ENCODE measurements around the gene PZP. TPM values are rescaled to one million over a fixed set of nuclear protein-coding genes. Genes with fewer than 3 reads are reported as not detected.

Gene PZP
- total RNA-seq, 6 experiments from 2014 or later: not detected

DNA sequence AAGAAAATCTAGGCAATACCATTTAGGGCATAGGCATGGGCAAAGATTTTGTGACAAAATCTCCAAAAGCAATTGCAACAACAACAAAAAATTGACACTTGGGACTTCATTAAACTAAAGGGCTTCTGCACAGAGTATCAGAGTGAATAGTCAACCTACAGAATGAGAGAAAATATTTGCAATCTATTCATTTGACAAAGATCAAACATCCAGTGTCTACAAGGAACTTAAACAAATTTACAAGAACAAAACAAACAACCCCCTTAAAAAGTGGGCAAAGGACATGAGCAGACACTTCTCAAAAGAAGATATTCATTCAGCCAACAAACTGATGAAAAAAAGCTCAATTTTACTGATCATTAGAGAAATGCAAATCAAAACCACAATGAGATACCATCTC, 44.1 kb upstream of the PZP start:
- H3K27me3 Mint-ChIP-seq (ENCODE audit: insufficient read depth): no peaks in the 10 kb centered on the region; the same call in 1 of the 2 replicates
- no peak overlapping the region for H3K27ac Mint-ChIP-seq
- H3K36me3 Mint-ChIP-seq (ENCODE audit: low read depth): no peaks in the 10 kb centered on the region
- no peak overlapping the region for H3K4me3 Mint-ChIP-seq
- TF ChIP-seq, protein P1, sequence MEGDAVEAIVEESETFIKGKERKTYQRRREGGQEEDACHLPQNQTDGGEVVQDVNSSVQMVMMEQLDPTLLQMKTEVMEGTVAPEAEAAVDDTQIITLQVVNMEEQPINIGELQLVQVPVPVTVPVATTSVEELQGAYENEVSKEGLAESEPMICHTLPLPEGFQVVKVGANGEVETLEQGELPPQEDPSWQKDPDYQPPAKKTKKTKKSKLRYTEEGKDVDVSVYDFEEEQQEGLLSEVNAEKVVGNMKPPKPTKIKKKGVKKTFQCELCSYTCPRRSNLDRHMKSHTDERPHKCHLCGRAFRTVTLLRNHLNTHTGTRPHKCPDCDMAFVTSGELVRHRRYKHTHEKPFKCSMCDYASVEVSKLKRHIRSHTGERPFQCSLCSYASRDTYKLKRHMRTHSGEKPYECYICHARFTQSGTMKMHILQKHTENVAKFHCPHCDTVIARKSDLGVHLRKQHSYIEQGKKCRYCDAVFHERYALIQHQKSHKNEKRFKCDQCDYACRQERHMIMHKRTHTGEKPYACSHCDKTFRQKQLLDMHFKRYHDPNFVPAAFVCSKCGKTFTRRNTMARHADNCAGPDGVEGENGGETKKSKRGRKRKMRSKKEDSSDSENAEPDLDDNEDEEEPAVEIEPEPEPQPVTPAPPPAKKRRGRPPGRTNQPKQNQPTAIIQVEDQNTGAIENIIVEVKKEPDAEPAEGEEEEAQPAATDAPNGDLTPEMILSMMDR (IDR thresholded peaks at IDR 0.05): no peak
- DNase-seq: no peak
- H3K9me3 Mint-ChIP-seq: peaks cover 6% of the 10 kb centered on the region
- no peaks in the 10 kb centered on the region for H3K4me1 Mint-ChIP-seq (ENCODE audit: low read depth)

DNA sequence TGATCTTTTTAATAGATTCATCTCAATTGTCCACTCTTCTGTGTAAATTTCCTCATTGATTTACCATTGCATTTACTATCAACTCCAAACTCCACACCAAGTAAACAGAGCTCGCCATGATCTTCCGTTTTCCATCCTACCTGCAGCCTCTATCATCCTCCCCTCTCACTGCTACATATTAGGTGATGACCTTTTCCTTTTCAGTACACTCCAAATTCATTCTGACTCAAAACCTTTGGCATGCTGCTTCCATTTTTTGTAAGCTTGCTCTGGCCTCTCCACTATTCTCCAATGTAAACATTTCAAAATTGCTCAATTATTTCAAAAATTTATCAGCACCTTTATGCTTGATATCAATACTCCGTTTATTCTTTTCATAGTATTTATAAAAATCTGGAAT, 40.2 kb upstream of the PZP start:
- TF ChIP-seq, protein P1 (IDR thresholded peaks at IDR 0.05): no peak
- DNase-seq: no peak
- no peaks in the 10 kb centered on the region; the same call in 1 of the 2 replicates for H3K27me3 Mint-ChIP-seq (ENCODE audit: insufficient read depth)
- H3K9me3 Mint-ChIP-seq: peaks cover 9% of the 10 kb centered on the region
- no peak overlapping the region for H3K4me3 Mint-ChIP-seq
- H3K4me1 Mint-ChIP-seq (ENCODE audit: low read depth): no peaks in the 10 kb centered on the region
- H3K36me3 Mint-ChIP-seq (ENCODE audit: low read depth): no peaks in the 10 kb centered on the region
- no peak overlapping the region for H3K27ac Mint-ChIP-seq

DNA sequence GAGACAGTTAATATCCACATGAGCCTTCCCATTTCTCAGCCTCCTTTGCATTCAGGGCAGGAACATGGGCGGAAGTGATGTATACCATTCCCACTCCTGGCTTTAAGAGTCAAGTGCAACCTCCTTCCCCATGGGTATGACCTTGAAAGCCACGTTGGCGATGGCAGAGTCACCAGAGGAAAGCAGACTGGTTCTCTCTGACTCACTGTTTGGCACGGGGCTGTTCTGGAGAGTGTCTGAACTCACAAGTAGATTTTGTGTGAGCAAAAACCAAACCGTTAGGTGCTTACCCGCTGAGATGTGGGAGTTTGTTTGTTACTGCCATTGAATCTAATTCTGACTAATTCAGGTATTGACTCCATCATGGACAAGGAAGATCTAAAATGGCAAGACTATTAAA, 36.7 kb upstream of the PZP start:
- H3K4me3 Mint-ChIP-seq: no peak overlapping the region
- 0 out of 2 replicates have a peak, but pooled peaks cover 4% of the 10 kb centered on the region for H3K36me3 Mint-ChIP-seq (ENCODE audit: low read depth)
- TF ChIP-seq, protein P1 (IDR thresholded peaks at IDR 0.05): no peak
- no peaks in the 10 kb centered on the region for H3K4me1 Mint-ChIP-seq (ENCODE audit: low read depth)
- no peak overlapping the region for H3K27ac Mint-ChIP-seq
- no peaks in the 10 kb centered on the region for H3K27me3 Mint-ChIP-seq (ENCODE audit: insufficient read depth)
- H3K9me3 Mint-ChIP-seq: 0 out of 2 replicates have a peak, but pooled peaks cover 4% of the 10 kb centered on the region
- DNase-seq: no peak

DNA sequence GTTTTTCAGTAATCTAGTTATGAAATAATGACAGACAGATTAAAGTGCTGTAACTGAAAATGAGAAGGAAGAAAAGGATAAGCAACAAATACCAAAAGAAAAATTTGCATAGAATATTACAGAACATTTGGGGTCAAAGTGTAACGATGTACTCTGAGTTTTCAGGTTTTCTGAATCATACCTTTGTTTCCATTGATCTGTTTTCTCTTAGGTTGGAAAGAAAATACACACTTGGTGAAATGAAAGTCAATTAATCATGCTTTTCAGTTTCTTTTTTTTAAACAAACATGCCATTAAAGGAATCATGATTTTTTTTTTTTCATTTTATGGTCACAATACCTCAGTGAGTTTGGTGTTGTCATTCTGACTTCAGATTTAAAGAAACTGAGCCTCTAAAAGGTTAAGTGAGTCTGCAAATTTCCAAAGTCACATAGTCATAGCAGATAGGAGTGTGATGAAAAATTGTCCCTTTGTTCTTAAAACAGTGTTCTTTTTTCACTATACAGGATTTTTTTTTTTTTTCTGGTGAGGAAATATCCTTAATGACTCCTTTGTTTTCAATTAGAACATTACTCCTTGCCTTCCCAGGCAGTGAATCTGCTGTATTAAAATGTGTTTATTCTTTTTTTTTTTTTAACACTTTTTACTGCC, 35.9 kb upstream of the PZP start:
- no peak overlapping the region for H3K4me3 Mint-ChIP-seq
- no peaks in the 10 kb centered on the region for H3K27me3 Mint-ChIP-seq (ENCODE audit: insufficient read depth)
- H3K9me3 Mint-ChIP-seq: 0 out of 2 replicates have a peak, but pooled peaks cover 4% of the 10 kb centered on the region
- 0 out of 2 replicates have a peak, but pooled peaks cover 4% of the 10 kb centered on the region for H3K36me3 Mint-ChIP-seq (ENCODE audit: low read depth)
- DNase-seq: no peak
- no peaks in the 10 kb centered on the region for H3K4me1 Mint-ChIP-seq (ENCODE audit: low read depth)
- TF ChIP-seq, protein P1 (IDR thresholded peaks at IDR 0.05): no peak
- no peak overlapping the region for H3K27ac Mint-ChIP-seq

DNA sequence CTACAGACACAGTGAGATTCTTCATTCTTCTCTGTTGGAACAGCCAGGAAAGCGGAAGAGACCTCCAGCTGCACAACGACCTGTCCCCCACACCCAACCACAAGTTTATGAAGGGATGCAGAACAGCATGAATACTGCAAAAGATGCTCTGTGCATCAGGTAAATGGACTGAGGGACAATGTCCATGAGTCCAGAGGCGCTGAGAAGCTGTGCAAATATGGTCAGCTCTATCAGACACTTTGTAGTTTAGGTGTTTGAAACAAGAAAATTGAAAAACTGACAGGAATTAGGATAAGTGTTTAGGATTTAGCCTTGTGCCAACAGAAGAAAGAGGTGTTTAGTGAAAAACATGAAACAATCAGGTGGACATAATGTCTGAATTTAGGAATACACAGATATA, 33.1 kb upstream of the PZP start:
- Mint-ChIP-seq H3K36me3 (ENCODE audit: low read depth) (0 out of 2 replicates have a peak, but pooled peaks cover 4% of the 10 kb centered on the region), H3K4me3 (no peak overlapping the region), H3K27ac (no peak overlapping the region), H3K9me3 (no peaks in the 10 kb centered on the region), H3K27me3 (ENCODE audit: insufficient read depth) (no peaks in the 10 kb centered on the region), H3K4me1 (ENCODE audit: low read depth) (no peaks in the 10 kb centered on the region)
- no peak for DNase-seq
- TF ChIP-seq, protein P1 (IDR thresholded peaks at IDR 0.05): no peak
